Keratinocyte (primary cell): ENCODE measurements around the gene HSDL1. TPM values are rescaled to one million over a fixed set of nuclear protein-coding genes. Genes with fewer than 3 reads are reported as not detected.

Experiments
- DNase-seq: peaks from one replicate; pipeline ENCODE4 v3.0.0-alpha.2; 2011; ENCODE audit warnings: low read depth, missing footprints, low spot score
- FAIRE-seq: peaks from 2 replicates; lab custom pipeline; 2011; peaks lifted over from hg19 to GRCh38; lab: Jason Lieb, UNC
- H2AFZ ChIP-seq: 2 replicates; pipeline ENCODE4 v1.6.0; 2012; ENCODE audit warnings: low read length, control low read depth, inconsistent platforms; ENCODE audit not compliant: control insufficient read depth
- H3K27ac ChIP-seq: 2 replicates; pipeline ENCODE4 v1.5.1; 2011; ENCODE audit warnings: low read length; ENCODE audit not compliant: control insufficient read depth, insufficient read depth
- H3K27me3 ChIP-seq: 3 replicates; pipeline ENCODE4 v1.6.0; 2011; ENCODE audit warnings: low read length; ENCODE audit not compliant: control insufficient read depth, insufficient read depth; ENCODE audit errors: extremely low read depth
- H3K36me3 ChIP-seq, 2 experiments: 2 replicates in 1 of 2; 3 replicates in 1 of 2; pipeline ENCODE4 v1.5.1; 2011; ENCODE audit warnings: low read length in 2 of 2, mild to moderate bottlenecking in 1 of 2; ENCODE audit not compliant: control insufficient read depth in 2 of 2, insufficient read depth in 2 of 2; ENCODE audit errors: extremely low read depth in 1 of 2
- H3K4me1 ChIP-seq: 3 replicates; pipeline ENCODE4 v1.5.1; 2011; ENCODE audit warnings: low read length; ENCODE audit not compliant: control insufficient read depth, insufficient read depth; ENCODE audit errors: extremely low read depth
- H3K4me2 ChIP-seq: 3 replicates; pipeline ENCODE4 v1.6.0; 2011; ENCODE audit warnings: low read depth, low read length; ENCODE audit not compliant: control insufficient read depth, insufficient read depth; ENCODE audit errors: extremely low read depth
- H3K4me3 ChIP-seq, 3 experiments: fragments of 200-600 bp in 1 of 3; sonication (generic) in 1 of 3; 2 replicates in 2 of 3; 3 replicates in 1 of 3; pipeline ENCODE4 v1.5.1; 2011 to 2016; ENCODE audit warnings: low read length in 3 of 3, mild to moderate bottlenecking in 3 of 3, control low read depth in 2 of 3, inconsistent platforms in 1 of 3, low read depth in 1 of 3, mixed read lengths in 1 of 3, mixed run types in 1 of 3, moderate library complexity in 1 of 3; ENCODE audit not compliant: control insufficient read depth in 2 of 3, insufficient read depth in 2 of 3; ENCODE audit errors: extremely low read depth in 1 of 3
- H3K79me2 ChIP-seq: 2 replicates; pipeline ENCODE4 v1.6.0; 2012; ENCODE audit warnings: low read length; ENCODE audit not compliant: control insufficient read depth, insufficient read depth
- H3K9ac ChIP-seq: 3 replicates; pipeline ENCODE4 v1.6.0; 2011; ENCODE audit warnings: low read length; ENCODE audit not compliant: control insufficient read depth, insufficient read depth; ENCODE audit errors: extremely low read depth
- H3K9me1 ChIP-seq: 3 replicates; pipeline ENCODE4 v1.6.0; 2011; ENCODE audit warnings: low read length; ENCODE audit not compliant: control insufficient read depth, insufficient read depth; ENCODE audit errors: extremely low read depth
- H3K9me3 ChIP-seq: 2 replicates; pipeline ENCODE4 v1.5.1; 2012; ENCODE audit warnings: low read depth, low read length; ENCODE audit not compliant: control insufficient read depth
- H4K20me1 ChIP-seq: 3 replicates; pipeline ENCODE4 v1.6.0; 2011; ENCODE audit warnings: low read length; ENCODE audit not compliant: control insufficient read depth, insufficient read depth; ENCODE audit errors: extremely low read depth
- EZH2 ChIP-seq: IDR thresholded peaks from one replicate; pipeline ENCODE4 v1.6.1; 2012; ENCODE audit warnings: inconsistent platforms, mild to moderate bottlenecking, low read length, moderate library complexity
- dilution Hi-C: fragments of 300-500 bp; cut with MboI; formaldehyde crosslinking; loops from one replicate; pipeline ENCODE4 v1.7.0; 2020; ENCODE audit warnings: low sequenced_read_pairs; ENCODE audit not compliant: extremely low pct_ligation_motif_present
- polyA plus RNA-seq, 5 experiments: library from polyadenylated mRNA; depleted of rRNA in 3 of 5; stranded (reverse) in 3 of 5; stranded (forward) in 1 of 5; unstranded in 1 of 5; fragments of >200 nt; gene quantifications; 1 replicate in 1 of 5; 2 replicates in 3 of 5; 3 replicates in 1 of 5; pipeline versions ENCODE4 v1.2.1 to v1.2.3, GENCODE V29; 2011 to 2012; ENCODE audit warnings: missing spikeins in 2 of 5, low read depth in 1 of 5, low replicate concordance in 1 of 5
- TF ChIP-seq, protein P1 (sequence below), 3 experiments: IDR thresholded peaks in 1 of 3; conservative IDR thresholded peaks in 1 of 3; optimal IDR thresholded peaks in 1 of 3; 2 replicates in 2 of 3; 3 replicates in 1 of 3; pipeline versions ENCODE3 to v1.5.1; 2011; ENCODE audit warnings: low read length in 3 of 3, mild to moderate bottlenecking in 3 of 3, moderate library complexity in 2 of 3, control low read depth in 1 of 3, inconsistent platforms in 1 of 3; ENCODE audit not compliant: insufficient read depth in 2 of 3; ENCODE audit errors: extremely low read depth in 1 of 3

The HSDL1 gene
- polyA plus RNA-seq, 1 donor (not counting 4 experiments of a cell fraction or from before 2014, with no cell fraction given), result 18.1 TPM

DNA sequence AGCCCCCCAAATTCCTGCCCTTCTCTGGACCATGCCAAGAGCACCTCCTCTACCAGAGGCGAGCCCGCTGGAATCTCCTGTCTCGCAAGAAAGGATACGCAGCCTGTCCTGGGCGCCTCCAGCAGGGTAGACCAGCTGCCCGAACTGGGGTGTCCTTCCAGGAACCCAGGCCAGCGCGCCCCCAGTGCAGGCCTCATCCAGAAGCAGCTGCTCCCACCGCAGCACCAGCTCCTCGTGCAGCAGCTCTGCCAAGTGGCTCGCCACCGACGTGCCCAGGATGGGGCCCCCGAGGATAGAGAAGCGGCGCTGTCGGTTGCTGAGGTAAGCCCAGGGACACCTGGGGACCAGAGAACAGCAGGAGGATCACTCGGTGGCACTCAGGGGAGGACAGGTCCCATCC lies 37.1 kb upstream of the HSDL1 start:
- Histone ChIP-seq H3K27ac (no peak overlapping the region), H3K4me3 (no peak overlapping the region), H3K27me3 (no peaks in the 10 kb centered on the region), H3K4me1 (peaks cover 14% of the 10 kb centered on the region), H3K4me2 (no peak overlapping the region), H3K9me3 (no peaks in the 10 kb centered on the region), H3K9me1 (no peaks in the 10 kb centered on the region), H3K9ac (no peak overlapping the region), H3K36me3 (peaks cover 15 to 26% of the 10 kb centered on the region in 2 experiments), H3K79me2 (peaks cover 34% of the 10 kb centered on the region), H2AFZ (no peak overlapping the region), H4K20me1 (peaks cover 2% of the 10 kb centered on the region)
- no peak for FAIRE-seq
- dilution Hi-C loops, result no loop called here
- DNase-seq, result no peak
- no peak for TF ChIP-seq EZH2
- TF ChIP-seq, protein P1, sequence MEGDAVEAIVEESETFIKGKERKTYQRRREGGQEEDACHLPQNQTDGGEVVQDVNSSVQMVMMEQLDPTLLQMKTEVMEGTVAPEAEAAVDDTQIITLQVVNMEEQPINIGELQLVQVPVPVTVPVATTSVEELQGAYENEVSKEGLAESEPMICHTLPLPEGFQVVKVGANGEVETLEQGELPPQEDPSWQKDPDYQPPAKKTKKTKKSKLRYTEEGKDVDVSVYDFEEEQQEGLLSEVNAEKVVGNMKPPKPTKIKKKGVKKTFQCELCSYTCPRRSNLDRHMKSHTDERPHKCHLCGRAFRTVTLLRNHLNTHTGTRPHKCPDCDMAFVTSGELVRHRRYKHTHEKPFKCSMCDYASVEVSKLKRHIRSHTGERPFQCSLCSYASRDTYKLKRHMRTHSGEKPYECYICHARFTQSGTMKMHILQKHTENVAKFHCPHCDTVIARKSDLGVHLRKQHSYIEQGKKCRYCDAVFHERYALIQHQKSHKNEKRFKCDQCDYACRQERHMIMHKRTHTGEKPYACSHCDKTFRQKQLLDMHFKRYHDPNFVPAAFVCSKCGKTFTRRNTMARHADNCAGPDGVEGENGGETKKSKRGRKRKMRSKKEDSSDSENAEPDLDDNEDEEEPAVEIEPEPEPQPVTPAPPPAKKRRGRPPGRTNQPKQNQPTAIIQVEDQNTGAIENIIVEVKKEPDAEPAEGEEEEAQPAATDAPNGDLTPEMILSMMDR (optimal IDR thresholded peaks at IDR 0.05 in 1 of 3, IDR thresholded peaks at IDR 0.05 in 1 of 3, conservative IDR thresholded peaks at IDR 0.05 in 1 of 3; ENCODE audit: extremely low read depth in 1 of 3, insufficient read depth in 2 of 3, low read length in 3 of 3), result no peak

DNA sequence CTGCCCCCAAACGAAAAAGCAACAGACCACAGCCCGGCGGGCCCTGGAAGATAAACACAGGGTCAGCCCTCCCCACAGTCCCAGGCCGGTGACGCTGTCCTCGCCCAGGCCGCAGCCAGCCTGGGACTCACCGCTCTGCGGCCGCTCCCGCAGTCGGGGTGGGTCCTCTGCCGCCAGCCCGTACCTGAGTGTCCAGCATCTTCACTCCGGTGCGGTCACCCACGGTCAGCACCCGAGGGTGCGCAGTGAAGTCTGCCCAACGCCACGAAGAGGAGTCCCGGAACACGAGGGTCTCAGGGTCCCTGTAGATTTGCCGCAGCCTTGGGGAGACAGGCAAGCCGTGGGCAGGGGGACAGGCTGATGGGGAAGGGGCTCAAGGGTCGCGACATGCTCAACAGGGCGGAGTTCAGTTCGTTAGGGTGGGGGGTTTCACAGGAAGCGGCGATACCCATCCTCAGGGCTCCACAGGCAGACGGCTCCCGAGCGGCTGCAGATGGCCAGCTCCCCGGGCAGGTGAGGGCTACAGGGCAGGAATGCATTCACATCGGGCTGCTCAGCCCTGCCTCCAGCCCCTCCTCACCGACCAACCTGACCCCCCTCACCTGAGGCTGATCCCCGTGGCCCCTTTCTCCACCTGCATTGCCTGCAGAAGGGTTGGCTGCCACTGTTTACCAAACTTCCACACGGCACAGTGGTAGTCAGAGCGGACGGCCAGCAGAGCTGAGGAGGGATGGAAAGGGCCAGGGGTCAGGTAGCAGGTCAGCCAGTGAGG lies 36.4 kb upstream of the HSDL1 start:
- H2AFZ ChIP-seq, result no peak overlapping the region
- no peak overlapping the region for H3K4me3 ChIP-seq
- H3K36me3 ChIP-seq, result peaks cover 15 to 26% of the 10 kb centered on the region in 2 experiments
- H3K27me3 ChIP-seq, result no peaks in the 10 kb centered on the region
- peaks cover 22% of the 10 kb centered on the region for H3K4me1 ChIP-seq
- DNase-seq, result no peak
- H4K20me1 ChIP-seq, result peaks cover 2% of the 10 kb centered on the region
- H3K4me2 ChIP-seq, result no peak overlapping the region
- dilution Hi-C loops, result no loop called here
- no peak overlapping the region for H3K27ac ChIP-seq
- no peak for FAIRE-seq
- H3K9me1 ChIP-seq, result no peaks in the 10 kb centered on the region
- TF ChIP-seq EZH2, result no peak
- TF ChIP-seq, protein P1 (optimal IDR thresholded peaks at IDR 0.05 in 1 of 3, IDR thresholded peaks at IDR 0.05 in 1 of 3, conservative IDR thresholded peaks at IDR 0.05 in 1 of 3; ENCODE audit: extremely low read depth in 1 of 3, insufficient read depth in 2 of 3, low read length in 3 of 3), result no peak
- H3K9ac ChIP-seq, result no peak overlapping the region
- H3K79me2 ChIP-seq, result peaks cover 30% of the 10 kb centered on the region
- no peaks in the 10 kb centered on the region for H3K9me3 ChIP-seq
